SK-N-SH treated with all-trans-retinoic acid at 6 μM for 48 hours (cell line): ENCODE results near the gene GALNT5.

ENCODE experiments used
- CREB5 ChIP-seq: fragments of 250-450 bp; sonication (Bioruptor Pico); IDR thresholded peaks from 2 replicates; pipeline ENCODE4 v1.5.1; 2020; ENCODE audit warnings: low read depth, mild to moderate bottlenecking, moderate library complexity
- CSDC2 ChIP-seq: fragments of 250-450 bp; sonication (Bioruptor Pico); IDR thresholded peaks from 2 replicates; pipeline ENCODE4 v1.5.0; 2020; ENCODE audit warnings: mild to moderate bottlenecking, moderate library complexity
- ESRRG ChIP-seq: fragments of 250-450 bp; sonication (Bioruptor Pico); IDR thresholded peaks from 2 replicates; pipeline ENCODE4 v1.6.1; 2021; ENCODE audit warnings: mild to moderate bottlenecking
- PATZ1 ChIP-seq: fragments of 250-450 bp; sonication (Bioruptor Pico); IDR thresholded peaks from 2 replicates; pipeline ENCODE4 v1.8.0; 2020; ENCODE audit warnings: mild to moderate bottlenecking, moderate library complexity, borderline replicate concordance
- PPARA ChIP-seq: fragments of 250-450 bp; sonication (Bioruptor Pico); IDR thresholded peaks from 2 replicates; pipeline ENCODE4 v1.5.0; 2020; ENCODE audit warnings: mild to moderate bottlenecking, borderline replicate concordance
- RARB ChIP-seq: fragments of 250-450 bp; sonication (Bioruptor Pico); IDR thresholded peaks from 2 replicates; pipeline ENCODE4 v1.8.0; 2021; ENCODE audit warnings: mild to moderate bottlenecking, moderate library complexity
- TSHZ2 ChIP-seq: fragments of 250-450 bp; sonication (Bioruptor Pico); IDR thresholded peaks from 2 replicates; pipeline ENCODE4 v1.5.0; 2020; ENCODE audit warnings: mild to moderate bottlenecking, moderate library complexity
- ZC3H10 ChIP-seq: fragments of 250-450 bp; sonication (Bioruptor Pico); IDR thresholded peaks from 2 replicates; pipeline ENCODE4 v1.5.1; 2021; ENCODE audit warnings: mild to moderate bottlenecking, moderate library complexity
- ZFP30 ChIP-seq: fragments of 450-650 bp; formaldehyde crosslinking; IDR thresholded peaks from 2 replicates; pipeline ENCODE4 v1.5.0; 2022; ENCODE audit warnings: mild to moderate bottlenecking, moderate library complexity

- TF ChIP-seq ESRRG (CRISPR knock-in tag), result no peak
- TF ChIP-seq ZC3H10 (CRISPR knock-in tag), result no peak
- TF ChIP-seq RARB (CRISPR knock-in tag), result no peak
- no peak for TF ChIP-seq CSDC2
- no peak for TF ChIP-seq PPARA (CRISPR knock-in tag)
- TF ChIP-seq PATZ1 (CRISPR knock-in tag), result no peak
- TF ChIP-seq TSHZ2 (CRISPR knock-in tag), result no peak
- no peak for TF ChIP-seq ZFP30 (CRISPR knock-in tag)
- no peak for TF ChIP-seq CREB5 (CRISPR knock-in tag)
Measured at GRCh38 chr2:157339965-157340655, 82.6 kb downstream of the GALNT5 start.
